Naive thymus-derived CD8-positive, alpha-beta T cell (primary cell): ENCODE measurements around the gene P4HTM. TPM values are rescaled to one million over a fixed set of nuclear protein-coding genes. Genes with fewer than 3 reads are reported as not detected.

Source experiments
- ATAC-seq, 2 donors: fragments of 150-1000 bp; cut with Tn5 transposase in 1 of 2; sonication (Bioruptor Pico), chemical (Tn5 transposase) in 1 of 2; 1 replicate in 1 of 2; 2 replicates in 1 of 2; pipeline ENCODE4 v1.10.0; 2021; ENCODE audit warnings: mild to moderate bottlenecking in 2 of 2, moderate library complexity in 2 of 2
- POLR2A ChIA-PET: fragments of 350-600 bp; sonication (Branson Sonifier 250); formaldehyde crosslinking; loops from one replicate; lab custom pipeline; 2021; ENCODE audit warnings: antibody characterized with exemption; lab: Charles Lee
- DNase-seq, 10 donors: peaks; one replicate each; pipeline versions ENCODE4 v3.0.0 to v3.0.0-alpha.2; 2020 to 2022
- H3K27ac Mint-ChIP-seq, 10 donors: one replicate each; pipeline ENCODE4 v1.8.0; 2020 to 2022; ENCODE audit warnings: mild to moderate bottlenecking in 10 of 10, mixed read lengths in 10 of 10, moderate library complexity in 4 of 10, inconsistent platforms in 1 of 10
- H3K27me3 Mint-ChIP-seq, 5 donors: one replicate each; pipeline ENCODE4 v1.8.0; 2021 to 2022; ENCODE audit warnings: mixed read lengths in 5 of 5
- H3K36me3 Mint-ChIP-seq, 3 donors: one replicate each; pipeline ENCODE4 v1.8.0; 2020 to 2022; ENCODE audit warnings: mixed read lengths in 3 of 3, mild to moderate bottlenecking in 2 of 3, inconsistent platforms in 1 of 3
- H3K4me1 Mint-ChIP-seq, 4 donors: one replicate each; pipeline ENCODE4 v1.8.0; 2021 to 2022; ENCODE audit warnings: mixed read lengths in 4 of 4
- H3K4me3 Mint-ChIP-seq, 10 donors: one replicate each; pipeline ENCODE4 v1.8.0; 2020 to 2022; ENCODE audit warnings: mild to moderate bottlenecking in 10 of 10, mixed read lengths in 10 of 10, moderate library complexity in 6 of 10, inconsistent platforms in 1 of 10
- H3K9me3 Mint-ChIP-seq, 9 donors: one replicate each; pipeline ENCODE4 v1.8.0; 2020 to 2022; ENCODE audit warnings: mixed read lengths in 9 of 9, mild to moderate bottlenecking in 3 of 9, inconsistent platforms in 1 of 9, moderate library complexity in 1 of 9
- polyA plus RNA-seq, 3 donors: library from polyadenylated mRNA; unstranded; fragments of 300-500 nt; fragmentation: Illumina TruSeq; gene quantifications; one replicate each; pipeline ENCODE4 v1.2.3, GENCODE V29; 2021
- total RNA-seq, 8 experiments: library from RNA in 2 of 8; stranded (reverse) in 2 of 8; gene quantifications; one replicate each; pipeline ENCODE4 v1.2.3 and lab custom pipeline; 2021 to 2026

The P4HTM gene
- total and polyA plus RNA-seq, 5 experiments from 2014 or later, result 20.3 to 62.5 (median 23.3) TPM

- peaks cover 0 to 49% (median 0%) of the 10 kb centered on the region in 3 donors for H3K36me3 Mint-ChIP-seq
- H3K27me3 Mint-ChIP-seq, result no peaks in the 10 kb centered on the region
- DNase-seq (no peak), ATAC-seq (no peak)
- H3K27ac Mint-ChIP-seq, result peak overlapping the region in 5 of 10 donors; percentile 27 to 87 (median 46)
- POLR2A ChIA-PET, result interaction anchor here (0.5 to 8.6 kb wide), 4 partner anchors 39 to 498 kb away, joined by 3 to 194 read pairs (median 6); partner anchors contain the start of genes IMPDH2 and NDUFAF3
- H3K4me3 Mint-ChIP-seq, result no peak overlapping the region
- H3K9me3 Mint-ChIP-seq, result no peaks in the 10 kb centered on the region
- peaks cover 12 to 23% (median 21%) of the 10 kb centered on the region in 4 donors for H3K4me1 Mint-ChIP-seq
Observed at GRCh38 chr3:48985831-48986376, 4.1 kb upstream of the P4HTM start.

- peak; percentile 0 to 1 for ATAC-seq
- Mint-ChIP-seq H3K4me1 (peaks cover 19 to 47% (median 44%) of the 10 kb centered on the region in 4 donors), H3K27me3 (no peaks in the 10 kb centered on the region)
Observed at GRCh38 chr3:48989126-48989795, 780 bp upstream of the P4HTM start.

DNA sequence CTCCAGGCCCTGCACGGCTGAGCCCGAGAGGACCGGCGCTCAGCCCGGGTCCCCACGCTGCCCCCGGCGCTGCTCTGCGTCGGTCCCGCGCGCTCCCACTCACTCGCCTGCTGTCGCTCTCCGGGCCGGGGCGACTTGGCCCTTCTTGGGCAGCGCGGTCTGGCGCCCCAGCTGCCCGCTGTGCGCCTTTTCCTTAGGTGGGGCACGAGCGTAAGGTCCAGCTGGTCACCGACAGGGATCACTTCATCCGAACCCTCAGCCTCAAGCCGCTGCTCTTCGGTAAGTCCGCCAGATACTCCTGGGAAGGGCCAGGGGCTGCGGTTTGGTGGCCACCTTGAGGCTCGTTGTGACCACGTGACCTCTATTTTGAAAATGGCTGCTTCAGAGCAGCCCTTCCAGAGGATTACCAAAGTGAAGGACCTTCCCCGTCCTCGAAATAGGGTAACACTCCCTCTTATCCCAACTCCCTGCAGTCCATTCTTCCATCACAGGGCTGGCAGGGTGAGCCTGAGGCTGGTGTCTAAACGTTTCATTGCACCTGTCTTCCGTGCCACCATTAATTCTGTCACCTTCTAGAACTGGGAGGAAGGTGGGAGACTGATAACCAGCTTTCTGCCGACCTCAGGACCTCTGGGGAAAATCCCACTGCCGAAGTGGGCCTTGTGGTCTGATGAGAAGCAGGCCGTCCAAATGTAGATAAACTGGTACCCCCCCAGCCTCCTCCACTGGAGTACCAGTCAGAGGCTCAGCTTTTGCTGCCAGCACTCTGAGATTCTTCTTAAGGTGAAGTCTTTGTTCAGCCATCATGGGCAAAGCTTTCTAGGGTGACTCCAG is 812 bp downstream of the P4HTM start:
- H3K9me3 Mint-ChIP-seq, result no peaks in the 10 kb centered on the region
- POLR2A ChIA-PET, result interaction anchor here (0.6 to 8.6 kb wide), 9 partner anchors 10 to 478 kb away, joined by 3 to 194 read pairs (median 10); partner anchors contain the start of genes DALRD3, IMPDH2, NDUFAF3 and NICN1
- peak in 3 of 10 donors; percentile 19 to 32 (median 25) for DNase-seq
- H3K36me3 Mint-ChIP-seq, result peaks cover 0 to 21% (median 0%) of the 10 kb centered on the region in 3 donors
- H3K4me3 Mint-ChIP-seq, result peak overlapping the region; percentile 87 to 94 (median 92)
- peak; percentile 18 to 30 for ATAC-seq
- peak overlapping the region; percentile 89 to 96 (median 93) for H3K27ac Mint-ChIP-seq
- peaks cover 21 to 58% (median 48%) of the 10 kb centered on the region in 4 donors for H3K4me1 Mint-ChIP-seq
- no peaks in the 10 kb centered on the region for H3K27me3 Mint-ChIP-seq

More at GRCh38 chr3:48989126-48989795, 780 bp upstream of the P4HTM start:
- Mint-ChIP-seq H3K27ac (peak overlapping the region; percentile 85 to 96 (median 91)), H3K9me3 (no peaks in the 10 kb centered on the region), H3K4me3 (peak overlapping the region; percentile 86 to 94 (median 92)), H3K36me3 (peaks cover 0 to 22% (median 0%) of the 10 kb centered on the region in 3 donors)
- DNase-seq, result peak in 1 of 10 donors; percentile 19
- POLR2A ChIA-PET, result interaction anchor here (0.7 to 8.6 kb wide), 12 partner anchors 16 to 440 kb away, joined by 3 to 194 read pairs (median 6); partner anchors contain the start of genes ARIH2, DALRD3, IMPDH2 and NDUFAF3

DNA sequence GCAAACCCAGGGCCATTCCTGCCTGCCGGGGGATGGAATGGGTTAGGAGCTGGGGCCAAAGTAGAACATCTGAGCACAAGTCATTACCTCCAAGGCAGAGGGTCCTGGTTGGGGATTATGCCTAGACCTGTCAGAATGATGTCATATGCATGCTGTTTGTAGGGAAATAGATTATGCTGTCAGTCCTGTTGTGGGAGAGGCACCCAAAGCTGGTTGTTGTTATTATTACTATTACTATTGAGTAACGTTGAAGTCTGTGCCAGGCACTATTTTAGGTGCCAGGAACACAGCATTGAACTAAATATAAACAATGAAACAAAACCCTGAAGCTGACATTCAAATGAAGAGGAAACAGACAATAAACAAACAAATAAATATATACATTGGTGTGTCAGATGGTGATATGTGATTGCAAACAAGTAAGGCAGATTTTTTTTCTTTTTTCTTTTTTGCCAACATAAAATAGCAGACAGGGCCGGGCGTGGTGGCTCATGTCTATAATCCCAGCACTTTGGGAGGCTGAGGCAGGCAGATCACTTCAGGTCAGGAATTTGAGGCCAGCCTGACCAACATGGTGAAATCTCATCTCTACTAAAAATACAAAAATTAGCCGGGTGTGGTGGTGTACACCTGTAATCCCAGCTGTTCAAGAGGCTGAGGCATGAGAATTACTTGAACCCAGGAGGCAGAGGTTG is 2.0 kb downstream of the P4HTM start:
- peak overlapping the region; percentile 72 to 93 (median 90) for H3K4me3 Mint-ChIP-seq
- POLR2A ChIA-PET, result interaction anchor here (0.7 to 8.6 kb wide), 5 partner anchors 14 to 102 kb away, joined by 3 to 194 read pairs (median 36); partner anchors contain the start of genes IMPDH2, NDUFAF3, QRICH1 and WDR6
- DNase-seq (no peak), ATAC-seq (no peak)
- H3K36me3 Mint-ChIP-seq, result peaks cover 0 to 21% (median 0%) of the 10 kb centered on the region in 3 donors
- H3K4me1 Mint-ChIP-seq, result peaks cover 20 to 58% (median 47%) of the 10 kb centered on the region in 4 donors
- H3K27ac Mint-ChIP-seq, result peak overlapping the region; percentile 40 to 94 (median 82)
- H3K27me3 Mint-ChIP-seq, result no peaks in the 10 kb centered on the region
- no peaks in the 10 kb centered on the region for H3K9me3 Mint-ChIP-seq

DNA sequence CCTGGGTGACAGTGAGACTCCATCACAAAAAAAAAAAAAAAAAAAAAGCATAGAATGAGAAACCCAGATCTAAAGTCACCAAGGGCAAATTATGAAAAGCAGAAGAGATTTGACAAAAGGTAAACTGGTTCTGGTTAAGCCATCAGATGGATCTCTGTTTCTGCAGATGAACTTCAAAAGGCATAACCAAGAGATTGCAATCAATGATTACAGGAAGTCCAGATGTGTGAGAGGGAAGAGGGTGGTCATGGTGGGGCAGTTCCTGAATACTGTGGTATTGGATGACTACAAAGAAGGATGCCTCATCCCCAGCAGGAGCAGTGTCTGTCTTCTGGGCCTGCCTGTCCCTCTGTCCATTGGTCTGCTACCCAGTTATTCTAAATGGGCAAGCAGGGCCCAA is 3.8 kb downstream of the P4HTM start:
- H3K27me3 Mint-ChIP-seq, result no peaks in the 10 kb centered on the region
- peaks cover 15 to 48% (median 39%) of the 10 kb centered on the region in 4 donors for H3K4me1 Mint-ChIP-seq
- H3K4me3 Mint-ChIP-seq, result peak overlapping the region in 2 of 10 donors; percentile 31 to 48
- peak overlapping the region in 7 of 10 donors; percentile 11 to 84 (median 43) for H3K27ac Mint-ChIP-seq
- peaks cover 0 to 21% (median 0%) of the 10 kb centered on the region in 3 donors for H3K36me3 Mint-ChIP-seq
- H3K9me3 Mint-ChIP-seq, result no peaks in the 10 kb centered on the region
- DNase-seq (no peak), ATAC-seq (no peak)
- POLR2A ChIA-PET, result interaction anchor here (1.0 kb wide), 1 partner anchor 36 kb away, joined by 3 read pairs; the partner anchor contains the start of gene IMPDH2

DNA sequence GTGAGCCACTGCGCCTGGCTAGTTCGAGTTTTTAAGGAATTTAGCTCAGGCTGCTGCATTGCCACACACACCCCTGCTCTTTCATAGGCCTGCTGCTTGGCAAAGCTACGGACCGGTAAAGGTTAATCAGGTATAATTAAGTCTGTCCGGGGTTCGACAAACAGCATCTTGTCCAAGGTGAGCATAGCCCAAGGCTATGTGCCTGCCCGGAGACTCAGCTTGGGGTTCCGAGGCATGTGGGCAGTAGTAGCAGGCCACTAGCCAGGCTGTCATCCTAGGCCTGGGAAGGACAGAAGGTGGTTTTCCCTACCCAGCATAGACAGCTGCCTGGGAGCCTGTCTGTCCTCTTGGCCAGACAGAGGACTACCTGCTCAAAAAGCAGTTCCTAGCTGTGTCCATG is 6.6 kb downstream of the P4HTM start:
- ATAC-seq (no peak), DNase-seq (no peak)
- Mint-ChIP-seq H3K9me3 (no peaks in the 10 kb centered on the region), H3K4me3 (no peak overlapping the region), H3K4me1 (peaks cover 8 to 29% (median 21%) of the 10 kb centered on the region in 4 donors), H3K27me3 (no peaks in the 10 kb centered on the region), H3K36me3 (peaks cover 0 to 21% (median 0%) of the 10 kb centered on the region in 3 donors), H3K27ac (peak overlapping the region in 2 of 10 donors; percentile 15 to 18)
- POLR2A ChIA-PET, result interaction anchor here (1.2 to 3.2 kb wide), 3 partner anchors 8 to 26 kb away, joined by 3 to 14 read pairs (median 4); partner anchors contain the start of genes NDUFAF3 and WDR6

DNA sequence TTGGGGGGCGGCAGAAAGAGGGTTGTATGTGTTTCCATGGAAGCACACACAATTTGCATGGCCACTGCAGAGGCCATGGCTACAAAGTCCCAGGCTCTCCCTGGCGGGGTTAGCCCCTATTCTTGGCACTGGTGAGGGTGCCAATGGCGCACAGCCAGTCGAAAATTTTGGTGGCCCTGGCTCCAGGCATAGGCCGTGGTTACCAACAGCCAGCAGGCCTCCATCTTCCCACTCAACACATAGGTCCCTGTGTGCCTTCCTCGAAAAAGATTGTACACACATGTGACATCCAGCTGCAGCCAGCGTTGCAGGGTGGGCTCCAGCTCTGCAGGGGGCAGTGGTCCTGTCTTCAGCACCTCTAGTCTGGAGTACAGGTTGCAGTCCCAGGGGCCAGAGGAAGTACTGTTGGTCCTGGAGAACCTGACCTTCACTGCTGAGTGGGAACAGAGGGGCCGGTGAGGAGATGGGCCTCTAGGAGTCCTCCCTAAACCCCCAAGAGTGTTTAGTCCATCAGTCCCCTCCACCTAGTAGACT is 7.1 kb downstream of the P4HTM start:
- H3K36me3 Mint-ChIP-seq, result peaks cover 0 to 21% (median 0%) of the 10 kb centered on the region in 3 donors
- POLR2A ChIA-PET, result interaction anchor here (1.1 to 3.2 kb wide), 4 partner anchors 7 to 25 kb away, joined by 3 to 14 read pairs (median 4); partner anchors contain the start of genes NDUFAF3 and WDR6
- H3K27ac Mint-ChIP-seq, result peak overlapping the region in 2 of 10 donors; percentile 10 to 18
- H3K9me3 Mint-ChIP-seq, result no peaks in the 10 kb centered on the region
- no peaks in the 10 kb centered on the region for H3K27me3 Mint-ChIP-seq
- H3K4me3 Mint-ChIP-seq, result no peak overlapping the region
- no peak for DNase-seq
- ATAC-seq, result no peak
- H3K4me1 Mint-ChIP-seq, result peaks cover 7 to 26% (median 16%) of the 10 kb centered on the region in 4 donors

DNA sequence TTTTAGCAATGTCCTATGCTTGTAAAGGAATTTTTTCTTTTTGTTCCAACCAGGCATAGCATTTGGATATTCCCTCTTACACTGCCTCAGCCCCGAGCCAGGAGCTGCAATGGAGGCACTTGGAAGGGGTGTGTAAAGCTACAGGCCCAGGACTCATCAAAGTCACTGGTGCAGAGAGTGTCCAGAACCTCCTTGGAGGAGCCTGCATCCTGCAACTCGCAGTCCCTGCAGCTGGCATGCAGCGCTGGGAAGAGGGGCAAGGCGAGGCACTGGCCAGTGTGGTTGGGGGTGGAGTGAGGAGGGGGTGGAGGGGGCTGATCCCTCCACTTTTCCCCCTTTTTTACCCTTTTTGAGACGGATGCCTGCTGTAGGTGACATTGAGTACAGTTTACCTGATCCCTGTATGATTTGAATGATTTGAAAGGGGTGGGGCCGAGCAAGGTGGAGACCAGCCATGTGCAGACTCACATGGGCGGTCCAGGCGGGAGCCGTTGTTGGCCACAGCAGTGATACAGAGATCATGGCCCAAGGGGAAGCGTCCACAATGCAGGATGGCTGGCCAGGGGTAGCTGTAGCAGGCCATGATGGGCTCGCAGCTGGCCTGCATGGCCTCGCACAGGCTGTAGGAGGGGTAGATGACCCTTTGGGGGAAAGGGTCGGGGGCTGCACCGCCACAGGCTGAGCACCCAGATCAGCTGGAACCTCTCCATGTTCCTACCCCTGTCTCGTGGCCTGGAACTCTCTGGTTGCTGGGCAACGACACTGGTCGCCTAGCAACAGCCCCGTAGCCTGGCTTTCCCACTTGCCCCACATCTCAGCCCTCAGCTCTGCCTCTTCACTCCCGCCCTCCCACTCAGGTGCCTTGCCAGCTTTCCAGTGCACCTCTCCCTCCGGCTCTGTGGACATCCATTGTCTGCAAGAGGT is 7.9 kb downstream of the P4HTM start:
- peaks cover 0 to 22% (median 0%) of the 10 kb centered on the region in 3 donors for H3K36me3 Mint-ChIP-seq
- H3K27ac Mint-ChIP-seq, result peak overlapping the region in 1 of 10 donors; percentile 10
- H3K4me1 Mint-ChIP-seq, result peaks cover 10 to 28% (median 17%) of the 10 kb centered on the region in 4 donors
- ATAC-seq (no peak), DNase-seq (no peak)
- H3K27me3 Mint-ChIP-seq, result no peaks in the 10 kb centered on the region
- POLR2A ChIA-PET, result interaction anchor here (1.1 to 3.2 kb wide), 2 partner anchors 9 to 23 kb away, joined by 4 to 14 read pairs; partner anchors contain the start of gene WDR6
- H3K9me3 Mint-ChIP-seq, result no peaks in the 10 kb centered on the region
- no peak overlapping the region for H3K4me3 Mint-ChIP-seq

DNA sequence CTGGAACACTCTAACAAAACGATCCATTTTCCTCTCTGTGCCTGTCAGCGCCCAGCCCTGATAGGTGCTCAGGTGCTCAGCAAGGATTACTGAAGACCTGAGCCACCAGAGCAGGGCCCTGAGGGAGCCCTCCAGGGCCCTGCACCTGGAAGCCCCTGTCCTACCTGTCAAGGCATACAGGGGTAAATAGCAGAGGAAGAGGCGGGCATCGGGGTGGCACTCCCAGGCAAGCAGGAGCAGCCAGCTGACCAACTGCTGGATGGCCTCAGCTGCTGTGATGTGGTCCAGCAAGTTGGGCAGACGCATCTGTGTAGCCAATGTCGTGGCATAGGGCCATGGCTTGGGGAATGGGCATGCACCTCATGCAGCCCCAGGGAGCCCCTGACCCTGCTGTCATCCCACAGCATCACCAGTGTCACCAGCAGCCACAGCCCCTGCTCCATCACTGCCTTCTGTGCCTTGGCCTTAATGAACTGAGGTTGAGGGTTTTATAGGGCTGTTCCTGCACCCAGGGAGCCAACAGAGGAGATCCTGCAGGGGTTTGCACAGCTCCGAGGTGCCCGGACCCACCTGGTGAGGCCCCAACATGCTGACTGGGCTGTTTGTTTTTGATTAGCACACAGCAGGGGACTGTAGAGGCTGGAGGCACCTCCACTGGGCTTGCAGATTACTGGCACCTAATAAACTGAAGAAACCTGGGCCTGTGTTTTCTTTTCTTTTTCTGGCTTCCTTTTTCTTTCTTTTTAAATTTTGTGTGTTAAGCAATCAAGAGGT is 9.2 kb downstream of the P4HTM start:
- Mint-ChIP-seq H3K9me3 (no peaks in the 10 kb centered on the region), H3K27ac (peak overlapping the region in 5 of 10 donors; percentile 17 to 87 (median 49)), H3K27me3 (no peaks in the 10 kb centered on the region), H3K4me1 (peaks cover 3 to 17% (median 12%) of the 10 kb centered on the region in 4 donors), H3K4me3 (no peak overlapping the region), H3K36me3 (peaks cover 0 to 20% (median 0%) of the 10 kb centered on the region in 3 donors)
- ATAC-seq (no peak), DNase-seq (no peak)
- POLR2A ChIA-PET, result no interaction called here
